GM23338 (cell line): ENCODE measurements around the gene FAU. TPM values are rescaled to one million over a fixed set of nuclear protein-coding genes. Genes with fewer than 3 reads are reported as not detected.
"Not testable (repeated sequence)": the region's sequence is repeated elsewhere in the genome, so short reads cannot be mapped to it uniquely, and the experiment has no call there.

Source experiments
- ATAC-seq: fragments of 200-7000 bp; cut with Tn5 transposase; 3 replicates; pipeline ENCODE4 v1.9.1; 2020
- DNase-seq: peaks from one replicate; pipeline ENCODE4 v3.0.0-alpha.2; 2015; ENCODE audit warnings: low spot score
- H2AFZ ChIP-seq: fragments of 200-600 bp; sonication (generic); 2 replicates; pipeline ENCODE4 v1.8.0; 2016; ENCODE audit warnings: antibody characterized with exemption, mild to moderate bottlenecking, moderate library complexity
- H3F3A ChIP-seq: fragments of 200-600 bp; sonication (generic); replicated peaks from 2 replicates; pipeline ENCODE4 v1.8.0; 2017; ENCODE audit warnings: antibody characterized with exemption, mixed run types, low read depth
- H3K27ac ChIP-seq: fragments of 200-600 bp; sonication (generic); 2 replicates; pipeline ENCODE4 v1.6.1; 2016; ENCODE audit warnings: low read depth
- H3K27me3 ChIP-seq: fragments of 200-600 bp; sonication (generic); 2 replicates; pipeline ENCODE4 v1.8.0; 2016; ENCODE audit warnings: mild to moderate bottlenecking, mixed run types, moderate library complexity; ENCODE audit not compliant: insufficient read depth
- H3K36me3 ChIP-seq: fragments of 200-600 bp; sonication (generic); 2 replicates; pipeline ENCODE4 v1.8.0; 2016; ENCODE audit warnings: mild to moderate bottlenecking; ENCODE audit not compliant: insufficient read depth
- H3K4me1 ChIP-seq: fragments of 200-600 bp; sonication (generic); 2 replicates; pipeline ENCODE4 v1.8.0; 2016; ENCODE audit warnings: mild to moderate bottlenecking, moderate library complexity; ENCODE audit not compliant: insufficient read depth
- H3K4me2 ChIP-seq: fragments of 200-600 bp; sonication (generic); 2 replicates; pipeline ENCODE4 v1.7.1; 2017; ENCODE audit warnings: mixed run types
- H3K4me3 ChIP-seq: fragments of 200-600 bp; sonication (generic); 2 replicates; pipeline ENCODE4 v1.6.1; 2016; ENCODE audit warnings: mixed run types
- H3K79me2 ChIP-seq: fragments of 200-600 bp; sonication (generic); replicated peaks from 2 replicates; pipeline ENCODE4 v1.8.0; 2017; ENCODE audit warnings: mild to moderate bottlenecking; ENCODE audit not compliant: insufficient read depth
- H3K9me2 ChIP-seq: fragments of 200-600 bp; sonication (generic); 2 replicates; pipeline ENCODE4 v1.8.0; 2017; ENCODE audit not compliant: insufficient read depth
- H4K20me1 ChIP-seq: fragments of 200-600 bp; sonication (generic); replicated peaks from 2 replicates; pipeline ENCODE4 v1.8.0; 2017; ENCODE audit warnings: mild to moderate bottlenecking; ENCODE audit not compliant: insufficient read depth
- H3K27ac Mint-ChIP-seq: 2 replicates; pipeline ENCODE4 v1.8.0; 2020; ENCODE audit warnings: inconsistent platforms, mild to moderate bottlenecking, moderate library complexity, mixed read lengths
- H3K27me3 Mint-ChIP-seq: 3 replicates; pipeline ENCODE4 v1.8.0; 2022; ENCODE audit warnings: low read depth, mild to moderate bottlenecking, moderate library complexity, mixed read lengths, inconsistent platforms; ENCODE audit not compliant: insufficient read depth, poor library complexity
- H3K36me3 Mint-ChIP-seq: 3 replicates; pipeline ENCODE4 v1.8.0; 2021; ENCODE audit warnings: low read depth, mild to moderate bottlenecking, inconsistent platforms, moderate library complexity, mixed read lengths
- H3K4me1 Mint-ChIP-seq: 3 replicates; pipeline ENCODE4 v1.8.0; 2020; ENCODE audit warnings: mild to moderate bottlenecking, inconsistent platforms, mixed read lengths
- H3K4me3 Mint-ChIP-seq: 3 replicates; pipeline ENCODE4 v1.8.0; 2021; ENCODE audit warnings: moderate library complexity, mild to moderate bottlenecking, inconsistent platforms, mixed read lengths
- H3K9me3 Mint-ChIP-seq: 3 replicates; pipeline ENCODE4 v1.8.0; 2020; ENCODE audit warnings: moderate library complexity, mild to moderate bottlenecking, inconsistent platforms, mixed read lengths
- CREB1 ChIP-seq: fragments of 250-450 bp; sonication (Bioruptor Pico); IDR thresholded peaks from 2 replicates; pipeline ENCODE4 v1.5.0; 2020; ENCODE audit warnings: low read depth, mild to moderate bottlenecking, moderate library complexity
- CTCF ChIP-seq, 2 experiments: fragments of 200-600 bp in 1 of 2; sonication (generic) in 1 of 2; conservative IDR thresholded peaks; 2 replicates each; pipeline versions ENCODE4 v1.5.1 to v1.6.1; 2016 to 2017; ENCODE audit warnings: antibody characterized with exemption in 2 of 2, low read depth in 2 of 2, mild to moderate bottlenecking in 2 of 2, moderate library complexity in 1 of 2
- ETS1 ChIP-seq: IDR thresholded peaks from 2 replicates; pipeline ENCODE4 v1.6.1; 2016; ENCODE audit warnings: antibody characterized with exemption
- EZH2 ChIP-seq: fragments of 200-600 bp; sonication (generic); IDR thresholded peaks from one replicate; pipeline ENCODE4 v1.8.0; 2017; ENCODE audit warnings: antibody characterized with exemption, mild to moderate bottlenecking, low read depth; ENCODE audit not compliant: unreplicated experiment
- EZH2phosphoT487 ChIP-seq: fragments of 200-600 bp; sonication (generic); IDR thresholded peaks from one replicate; pipeline ENCODE4 v1.8.1; 2018; ENCODE audit warnings: antibody characterized with exemption; ENCODE audit not compliant: unreplicated experiment
- JUNB ChIP-seq: IDR thresholded peaks from one replicate; pipeline ENCODE4 v1.6.1; 2016; ENCODE audit warnings: antibody characterized with exemption; ENCODE audit not compliant: unreplicated experiment
- NANOG ChIP-seq: IDR thresholded peaks from 2 replicates; pipeline ENCODE4 v1.6.1; 2016; ENCODE audit warnings: antibody characterized with exemption, borderline replicate concordance
- POLR2AphosphoS5 ChIP-seq: IDR thresholded peaks from 2 replicates; pipeline ENCODE4 v1.6.1; 2016; ENCODE audit warnings: antibody characterized with exemption, low read depth
- STAT1 ChIP-seq: IDR thresholded peaks from one replicate; pipeline ENCODE4 v1.6.1; 2016; ENCODE audit warnings: antibody characterized with exemption; ENCODE audit not compliant: unreplicated experiment
- ZNF114 ChIP-seq: fragments of 250-450 bp; sonication (Bioruptor Pico); IDR thresholded peaks from 2 replicates; pipeline ENCODE4 v1.5.0; 2020; ENCODE audit warnings: mild to moderate bottlenecking, moderate library complexity
- polyA plus RNA-seq: library from polyadenylated mRNA; unstranded; fragments of >200 nt; fragmentation: Nextera tagmentation; extraction: Ambion mirVana; gene quantifications from 2 replicates; pipeline ENCODE4 v1.2.1, GENCODE V29; 2016
- total RNA-seq: library from RNA; depleted of rRNA; stranded (reverse); fragments of >200 nt; shearing (Covaris generic); gene quantifications from 2 replicates; pipeline ENCODE4 v1.2.3, GENCODE V29; 2014

Gene FAU
- total and polyA plus RNA-seq, 2 experiments from 2014 or later, result 262 to 1,177 TPM

GRCh38 chr11:65119670-65119995, 2.3 kb downstream of the FAU start:
- H3K27ac ChIP-seq, result 0 out of 2 replicates have a peak overlapping the region, but pooled peaks have one; percentile 56
- H3K27ac Mint-ChIP-seq, result no peak overlapping the region
- peaks cover 68% of the 10 kb centered on the region for H3K36me3 Mint-ChIP-seq
- no peaks in the 10 kb centered on the region; the same call in 2 of the 3 replicates for H3K9me3 Mint-ChIP-seq
- no peaks in the 10 kb centered on the region for H3K27me3 ChIP-seq
- H2AFZ ChIP-seq, result no peak overlapping the region
- peak overlapping the region; percentile 100 for H3K4me3 Mint-ChIP-seq
- no peak overlapping the region for H3K4me2 ChIP-seq
- peaks cover 20% of the 10 kb centered on the region for H3K4me1 Mint-ChIP-seq
- peaks cover 50% of the 10 kb centered on the region for H3K79me2 ChIP-seq
- peaks cover 38% of the 10 kb centered on the region for H3K27me3 Mint-ChIP-seq
- H3K4me3 ChIP-seq, result no peak overlapping the region
- peaks cover 18% of the 10 kb centered on the region for H3K36me3 ChIP-seq
- H4K20me1 ChIP-seq, result peaks cover 14% of the 10 kb centered on the region
- peaks cover 38% of the 10 kb centered on the region for H3F3A ChIP-seq
- H3K4me1 ChIP-seq, result peaks cover 11% of the 10 kb centered on the region
- DNase-seq (no peak), ATAC-seq (no peak)
- no peak for TF ChIP-seq EZH2phosphoT487
- no peaks in the 10 kb centered on the region for H3K9me2 ChIP-seq

GRCh38 chr11:65118891-65119669, 2.9 kb downstream of the FAU start:
- peak overlapping the region; percentile 100 for H3K4me3 Mint-ChIP-seq
- not testable (repeated sequence) for ATAC-seq, H3K9me2 ChIP-seq, DNase-seq, H3K4me3 ChIP-seq, H2AFZ ChIP-seq, H3K9me3 Mint-ChIP-seq, H3K27me3 ChIP-seq, H3K4me2 ChIP-seq
- Histone ChIP-seq H3K36me3 (peaks cover 18% of the 10 kb centered on the region), H3F3A (peaks cover 38% of the 10 kb centered on the region), H3K79me2 (peaks cover 46% of the 10 kb centered on the region), H3K27ac (peak overlapping the region; percentile 56; the same call in 1 of the 2 replicates), H4K20me1 (peaks cover 13% of the 10 kb centered on the region), H3K4me1 (peaks cover 11% of the 10 kb centered on the region)
- H3K27me3 Mint-ChIP-seq, result peaks cover 38% of the 10 kb centered on the region
- H3K4me1 Mint-ChIP-seq, result peaks cover 21% of the 10 kb centered on the region
- H3K36me3 Mint-ChIP-seq, result peaks cover 62% of the 10 kb centered on the region
- peak overlapping the region; percentile 77; the same call in 1 of the 2 replicates for H3K27ac Mint-ChIP-seq

GRCh38 chr11:65118097-65118837, 3.7 kb downstream of the FAU start:
- Histone ChIP-seq H3K4me1 (peaks cover 16% of the 10 kb centered on the region), H3K4me2 (no peak overlapping the region), H3K9me2 (no peaks in the 10 kb centered on the region), H3K36me3 (peaks cover 18% of the 10 kb centered on the region), H2AFZ (no peak overlapping the region), H3F3A (peaks cover 38% of the 10 kb centered on the region), H4K20me1 (peaks cover 12% of the 10 kb centered on the region), H3K27ac (peak overlapping the region; percentile 56), H3K4me3 (no peak overlapping the region), H3K79me2 (peaks cover 38% of the 10 kb centered on the region), H3K27me3 (no peaks in the 10 kb centered on the region)
- Mint-ChIP-seq H3K4me1 (peaks cover 29% of the 10 kb centered on the region), H3K27ac (peak overlapping the region; percentile 95), H3K9me3 (no peaks in the 10 kb centered on the region; the same call in 1 of the 3 replicates), H3K36me3 (peaks cover 66% of the 10 kb centered on the region), H3K4me3 (peak overlapping the region; percentile 92), H3K27me3 (peaks cover 41% of the 10 kb centered on the region)
- TF ChIP-seq ZNF114 (CRISPR knock-in tag) (no peak), POLR2AphosphoS5 (no peak; the same call in 1 of the 2 replicates), CREB1 (CRISPR knock-in tag) (no peak), CTCF (conservative IDR thresholded peaks at IDR 0.05; ENCODE audit: low read depth in 2 of 2) (no peak; a peak in 1 of 4 replicates), STAT1 (no peak), JUNB (no peak), NANOG (no peak), EZH2 (no peak), ETS1 (no peak)
- DNase-seq (no peak), ATAC-seq (no peak)
